ENCODE data around the gene SNX5.

Gene SNX5

DNA sequence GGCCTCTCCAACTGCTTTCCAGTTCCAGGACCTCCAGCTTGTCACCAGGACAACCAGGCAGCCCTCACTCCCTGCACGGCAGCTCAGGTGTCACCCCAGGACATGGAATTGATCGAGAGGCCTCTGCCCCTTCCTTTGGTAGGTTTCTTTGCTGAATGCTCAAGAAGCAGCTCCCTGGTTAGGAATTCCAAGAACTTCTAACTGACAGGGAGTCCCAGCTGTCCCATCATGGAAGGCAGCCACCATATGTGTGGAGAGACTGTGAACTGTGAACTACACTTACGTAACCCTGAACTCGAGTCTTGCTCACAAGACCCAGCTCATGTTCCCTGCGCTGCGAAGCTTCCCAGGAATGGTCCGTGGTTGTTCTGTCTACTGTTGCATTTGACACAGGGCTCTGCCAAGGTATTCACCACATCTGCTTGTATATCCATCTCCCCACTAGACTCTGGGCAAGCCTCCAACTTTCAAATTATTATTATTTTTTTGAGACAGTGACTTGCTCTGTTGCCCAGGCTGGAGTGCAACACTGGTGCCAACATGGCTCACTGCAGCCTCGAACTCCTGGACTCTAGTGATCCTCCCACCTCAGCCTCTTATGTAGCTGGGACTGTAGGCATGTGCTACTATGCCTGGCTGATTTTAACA is 35.9 kb upstream of the SNX5 start:
- DNase-seq (ENCODE audit: low read depth): peak; percentile 93
- no peak for TF ChIP-seq CTCF (conservative IDR thresholded peaks at IDR 0.05; ENCODE audit: low read depth, low read length)
- H3K4me3 ChIP-seq (ENCODE audit: low read depth, low read length): no peak overlapping the region

DNA sequence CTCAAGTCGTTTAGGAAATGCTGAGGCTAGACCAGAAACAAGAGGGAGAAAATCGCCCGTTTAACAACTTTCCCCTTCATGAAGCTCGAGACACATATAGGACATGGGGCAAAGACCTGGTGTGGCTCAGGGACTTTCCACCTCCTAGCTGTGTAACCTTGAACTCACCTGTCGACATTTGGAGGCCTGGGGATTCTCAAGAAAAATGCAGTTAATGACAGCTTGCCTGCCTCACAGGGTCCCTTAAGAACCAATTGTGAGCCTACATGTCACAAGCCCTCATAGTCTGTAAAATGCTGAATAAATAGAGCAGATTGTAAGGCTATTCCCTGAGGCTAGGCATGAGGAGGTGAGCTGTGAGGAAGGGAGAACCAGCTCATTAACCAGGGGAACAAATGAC is 35.3 kb upstream of the SNX5 start:
- no peak for DNase-seq (ENCODE audit: low read depth)
- no peak overlapping the region for H3K4me3 ChIP-seq (ENCODE audit: low read depth, low read length)
- no peak for TF ChIP-seq CTCF (conservative IDR thresholded peaks at IDR 0.05; ENCODE audit: low read depth, low read length)

GRCh38 chr20:18001131-18001921 is 32.7 kb upstream of the SNX5 start:
- DNase-seq (ENCODE audit: low read depth): peak; percentile 97
- TF ChIP-seq CTCF (conservative IDR thresholded peaks at IDR 0.05; ENCODE audit: low read depth, low read length): no peak
- no peak overlapping the region for H3K4me3 ChIP-seq (ENCODE audit: low read depth, low read length)

DNA sequence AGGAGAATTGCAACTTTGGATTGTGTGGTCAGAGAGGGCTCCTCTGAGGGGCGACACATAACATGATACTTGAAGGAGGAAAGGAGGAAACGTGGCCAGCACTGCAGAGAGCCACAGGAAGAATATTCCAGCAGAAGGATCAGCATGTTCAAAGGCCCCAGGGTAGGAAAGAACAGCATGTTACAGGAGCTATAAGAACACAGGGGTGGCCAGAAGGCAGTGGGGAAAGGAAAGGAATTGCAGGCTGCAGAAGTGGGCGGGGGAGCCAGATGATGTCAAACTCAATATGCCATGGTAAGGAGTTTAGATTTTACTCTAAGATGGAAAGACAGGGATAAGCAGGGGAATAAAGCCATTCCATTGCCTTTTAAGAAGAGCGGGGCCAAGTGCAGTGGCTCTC is 31.0 kb upstream of the SNX5 start:
- DNase-seq (ENCODE audit: low read depth): no peak
- no peak overlapping the region for H3K4me3 ChIP-seq (ENCODE audit: low read depth, low read length)
- TF ChIP-seq CTCF (conservative IDR thresholded peaks at IDR 0.05; ENCODE audit: low read depth, low read length): no peak

DNA sequence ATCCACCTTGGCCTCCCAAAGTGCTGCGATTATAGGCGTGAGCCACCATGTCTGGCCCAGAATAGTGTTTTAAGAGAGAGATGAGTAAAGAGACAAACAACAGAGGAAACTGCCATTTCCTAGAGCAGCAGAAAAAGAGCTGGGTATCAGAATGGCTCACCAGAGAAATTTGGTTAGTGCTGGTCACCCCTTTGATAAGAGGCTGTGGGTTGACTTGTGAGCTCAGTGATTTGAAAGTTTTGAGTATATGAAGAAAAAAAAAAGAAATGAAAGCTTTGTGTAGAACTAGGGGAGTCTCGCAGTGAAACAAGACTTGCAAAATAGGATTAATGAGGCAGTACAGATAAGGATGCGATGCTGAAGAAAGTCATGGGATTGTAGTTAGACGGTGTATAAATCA is 29.9 kb upstream of the SNX5 start:
- H3K4me3 ChIP-seq (ENCODE audit: low read depth, low read length): no peak overlapping the region
- no peak for DNase-seq (ENCODE audit: low read depth)
- no peak for TF ChIP-seq CTCF (conservative IDR thresholded peaks at IDR 0.05; ENCODE audit: low read depth, low read length)

DNA sequence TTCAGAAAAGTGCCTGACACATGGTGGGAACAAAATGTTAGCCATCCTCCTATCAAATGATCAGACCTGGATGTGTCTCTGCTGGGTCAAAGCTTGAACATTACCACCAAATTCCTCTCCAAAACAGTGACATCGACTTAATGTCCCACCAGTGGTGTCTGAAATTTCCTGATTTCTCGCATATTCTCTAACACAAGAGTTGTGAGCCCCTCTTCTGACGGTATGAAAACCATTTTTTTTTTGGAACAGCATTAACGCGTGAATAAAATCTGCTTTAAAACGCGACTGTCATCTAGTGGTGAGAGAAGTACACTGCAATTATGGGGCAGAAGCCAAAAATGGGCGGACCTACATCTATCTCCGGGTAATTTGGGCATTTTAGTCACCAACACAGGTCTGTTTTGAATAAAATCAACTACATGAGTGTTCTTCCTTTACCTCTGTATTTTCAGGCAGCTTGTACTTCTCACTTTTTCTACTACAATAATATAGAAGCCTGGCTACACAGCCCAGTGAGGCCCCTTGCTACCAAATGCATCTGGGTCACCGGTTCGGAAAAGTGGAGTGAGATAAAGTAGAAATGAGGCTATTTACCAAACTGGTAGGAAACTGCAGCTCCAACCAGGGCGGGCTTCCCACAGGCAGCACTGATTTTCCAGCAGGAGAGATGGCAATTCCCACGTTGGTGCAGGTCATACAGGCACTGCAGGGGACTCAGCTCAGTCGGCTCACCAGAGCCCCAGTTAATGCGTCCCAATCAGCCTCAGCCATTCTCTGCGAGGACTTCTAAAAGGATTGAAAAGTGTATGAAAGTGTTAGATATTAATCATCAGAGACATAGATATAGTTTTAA is 27.6 kb upstream of the SNX5 start:
- H3K4me3 ChIP-seq (ENCODE audit: low read depth, low read length): peak overlapping the region; percentile 24
- peak; percentile 82 for DNase-seq (ENCODE audit: low read depth)
- TF ChIP-seq CTCF (conservative IDR thresholded peaks at IDR 0.05; ENCODE audit: low read depth, low read length): peak; percentile 92
